NCI-H1417 treated with DMSO at 0.1 percent for 48 hours (cell line): ENCODE results near the gene PAAF1.
"Not testable (repeated sequence)": the region's sequence is repeated elsewhere in the genome, so short reads cannot be mapped to it uniquely, and the experiment has no call there.

Source experiments
- DNase-seq: peaks from one replicate; lab custom pipeline; 2025; lab: John Stamatoyannopoulos, UW

PAAF1 gene

GRCh38 chr11:73876424-73877310 is at the start of gene PAAF1, which contains the start of gene COA4:
Gene PAAF1 (plus strand): TSS chr11:73876999. CDS start chr11:73877022, 23 bp downstream.
Gene COA4 (minus strand): TSS chr11:73876846. CDS start chr11:73873378, 3,468 bp downstream.
- DNase-seq = peak; percentile 91

- DNase-seq = no peak
These were observed 46.5 kb upstream of the PAAF1 start for GRCh38 chr11:73830261-73830660.

- DNase-seq = no peak
These were observed 43.7 kb upstream of the PAAF1 start for GRCh38 chr11:73833067-73833466.

DNA sequence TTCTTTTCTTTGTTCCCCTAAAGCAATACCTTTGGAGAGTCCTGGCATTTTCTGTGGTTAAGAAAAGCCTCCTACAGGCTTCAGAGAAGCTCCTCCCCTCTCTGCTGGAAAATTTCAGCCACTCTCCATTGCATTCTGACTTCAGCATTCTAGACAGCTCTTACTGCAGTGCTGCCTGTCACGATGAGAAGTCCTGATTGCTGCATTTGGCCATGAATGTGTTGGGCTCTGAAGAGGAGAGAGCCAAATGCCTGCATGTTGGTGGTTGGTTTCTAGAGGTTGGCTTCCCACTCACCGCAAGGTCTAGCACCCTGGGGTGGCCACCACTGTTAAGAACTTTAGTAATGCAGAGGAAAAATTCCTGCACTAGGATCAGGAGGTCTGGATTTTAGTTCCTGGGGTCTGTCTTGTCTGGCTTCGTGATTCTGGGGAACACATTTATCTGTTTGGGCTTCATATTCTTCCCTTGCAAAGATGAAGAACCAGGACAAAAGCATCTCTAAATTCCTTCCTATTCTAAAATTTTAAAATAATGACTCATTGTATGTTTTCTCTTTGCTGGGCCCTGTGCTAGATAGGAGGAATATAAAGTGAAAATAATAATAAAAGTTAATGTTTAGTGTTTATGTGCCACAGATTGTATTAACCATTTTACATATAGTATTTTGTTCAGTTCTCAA is 38.2 kb upstream of the PAAF1 start:
- no peak for DNase-seq

- no peak for DNase-seq
These were observed 37.7 kb upstream of the PAAF1 start for GRCh38 chr11:73839123-73839457.

DNA sequence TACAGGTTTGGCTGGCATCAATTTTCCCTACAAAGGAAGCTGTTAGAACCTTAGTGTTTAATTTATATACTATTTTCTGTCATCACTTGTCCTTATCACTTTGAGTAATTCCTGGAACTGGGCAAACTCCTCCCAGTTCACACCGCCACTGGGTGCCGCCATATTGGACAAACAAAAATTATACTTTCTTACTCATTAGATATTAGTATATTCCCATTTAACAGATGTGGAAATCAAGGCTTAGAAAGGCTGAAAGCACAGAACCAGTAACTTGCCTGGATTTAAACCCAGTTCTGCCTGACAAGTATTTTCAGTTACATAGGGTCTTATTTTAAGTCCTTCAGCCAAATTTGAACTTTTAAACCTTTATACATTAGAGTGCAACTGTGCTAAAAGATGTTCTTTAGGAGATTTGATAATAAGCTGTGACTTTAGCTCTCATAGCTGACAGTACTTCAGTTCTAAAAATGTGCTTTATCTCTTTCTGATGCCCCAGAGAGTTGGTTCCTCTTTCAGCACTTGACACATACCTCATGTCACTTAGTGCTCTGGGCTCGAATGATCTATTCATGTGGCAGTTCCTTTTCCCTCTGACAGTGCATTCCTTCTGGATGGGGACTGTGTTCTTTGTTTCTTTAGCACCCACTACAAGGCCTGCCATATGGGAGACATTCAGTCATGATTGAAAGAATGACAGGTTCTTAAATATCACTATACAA is 25.6 kb upstream of the PAAF1 start:
- no peak for DNase-seq

DNA sequence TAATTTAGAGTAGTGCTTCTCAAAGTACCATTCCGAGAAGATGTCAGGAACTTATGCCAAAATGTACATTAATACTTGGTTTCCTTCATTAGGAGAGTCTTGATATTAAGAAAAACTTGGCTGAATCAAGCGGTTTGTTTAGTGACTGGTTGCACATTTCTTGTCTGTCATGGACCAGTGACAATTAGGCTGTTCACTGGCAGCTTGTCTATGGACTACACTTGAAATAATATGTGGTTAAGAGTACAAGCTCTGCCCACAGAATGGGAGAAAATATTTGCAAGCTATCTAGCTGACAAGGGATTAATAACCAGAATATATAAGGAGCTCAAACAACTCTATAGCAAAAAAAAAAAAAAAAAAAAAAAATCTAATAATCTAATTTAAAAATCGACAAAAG is 24.8 kb upstream of the PAAF1 start:
- DNase-seq = no peak

GRCh38 chr11:73854680-73855079 is 22.1 kb upstream of the PAAF1 start:
- no peak for DNase-seq

- peak; percentile 7 for DNase-seq
These were observed 20.7 kb upstream of the PAAF1 start for GRCh38 chr11:73856031-73856567.

GRCh38 chr11:73859671-73860070 is 17.1 kb upstream of the PAAF1 start:
- no peak for DNase-seq

GRCh38 chr11:73860202-73860601 is 16.6 kb upstream of the PAAF1 start:
- no peak for DNase-seq

GRCh38 chr11:73862986-73863385 is 13.8 kb upstream of the PAAF1 start:
- DNase-seq = no peak

GRCh38 chr11:73866095-73866579 is 10.7 kb upstream of the PAAF1 start:
- DNase-seq = no peak

- DNase-seq = no peak
These were observed 10.2 kb upstream of the PAAF1 start for GRCh38 chr11:73866586-73866996.

DNA sequence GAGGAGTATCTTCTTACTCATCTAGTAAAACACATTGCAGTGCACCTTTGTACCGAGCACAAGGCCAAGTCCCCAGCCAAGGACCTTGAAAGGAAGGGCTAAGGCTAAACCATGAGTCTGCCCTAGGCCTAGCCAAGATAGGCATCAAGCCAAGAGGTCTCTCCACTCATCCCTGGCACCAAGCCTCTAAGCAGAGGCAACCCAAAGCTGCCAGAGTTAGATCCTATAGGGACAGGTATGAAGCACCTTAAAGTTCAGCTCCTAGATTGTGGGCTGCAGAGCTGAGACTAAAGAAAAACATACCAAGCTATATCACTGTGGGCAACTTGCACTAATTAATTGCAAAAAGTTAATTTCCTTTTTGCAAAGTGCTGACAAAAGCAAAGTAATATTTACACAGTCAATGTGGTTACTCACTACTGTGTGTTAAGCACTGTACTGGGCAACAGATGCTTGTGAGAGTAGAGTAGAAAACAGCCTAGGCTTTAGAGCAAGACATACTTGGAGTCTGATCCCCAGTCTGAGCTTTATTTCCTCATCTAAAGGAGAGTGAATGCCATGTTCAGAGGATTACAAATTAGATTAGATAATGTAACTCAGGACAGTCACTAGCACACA is 7.4 kb upstream of the PAAF1 start:
- DNase-seq = no peak

GRCh38 chr11:73870261-73870660 is 6.5 kb upstream of the PAAF1 start:
- no peak for DNase-seq

DNA sequence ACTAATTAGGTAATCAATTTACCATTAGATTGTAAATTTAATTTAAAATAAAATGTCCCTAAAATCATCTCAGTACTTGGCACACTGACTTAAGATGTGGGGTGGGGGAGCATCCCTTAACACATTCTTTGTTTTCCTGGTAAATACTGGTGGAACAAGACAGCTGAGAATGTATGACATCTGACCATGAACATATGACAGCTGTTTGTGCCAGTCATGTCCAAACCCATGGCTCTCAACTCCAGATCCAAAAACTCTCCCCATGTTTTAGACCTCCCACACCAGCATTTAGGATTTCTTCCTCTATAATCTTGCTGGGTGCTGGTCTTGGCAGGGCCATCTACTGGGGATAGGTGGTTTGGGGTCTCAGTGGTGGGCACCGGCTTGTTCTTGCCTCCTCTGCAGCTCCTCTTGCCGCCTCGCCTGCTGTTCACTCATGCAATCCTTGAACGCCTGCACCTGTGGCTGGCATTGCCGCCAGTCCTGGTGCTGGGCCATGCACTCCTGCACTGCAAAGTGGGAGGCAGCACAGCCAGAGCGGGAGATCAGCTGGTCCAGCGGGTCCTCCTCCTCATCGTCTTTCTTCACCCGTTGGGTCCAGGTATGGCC is 3.9 kb upstream of the PAAF1 start:
- DNase-seq = no peak

DNA sequence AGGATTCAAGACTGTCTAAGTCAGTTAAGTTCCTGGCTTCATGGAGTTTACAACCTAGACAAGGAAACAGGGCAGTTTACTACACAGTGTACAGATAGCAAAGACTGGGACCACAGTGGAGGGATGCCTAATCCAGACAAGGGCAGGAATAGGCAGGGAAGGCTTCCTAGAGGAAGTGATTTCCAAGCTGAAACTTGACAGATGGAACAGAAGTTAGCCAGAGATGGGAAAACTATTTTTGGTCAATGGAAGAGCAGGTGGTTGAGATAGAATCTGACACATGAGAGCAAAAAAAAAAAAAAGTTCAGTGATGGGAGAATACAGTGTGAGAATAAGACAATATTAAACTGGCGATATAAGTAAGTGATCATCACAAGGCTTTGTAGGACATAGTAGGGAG is 1.4 kb upstream of the PAAF1 start:
- DNase-seq = no peak

GRCh38 chr11:73875840-73876239 is 959 bp upstream of the PAAF1 start:
- no peak for DNase-seq

GRCh38 chr11:73878771-73879170 is 2.0 kb downstream of the PAAF1 start:
- DNase-seq = no peak

GRCh38 chr11:73880449-73880848 is 3.6 kb downstream of the PAAF1 start:
- DNase-seq = not testable (repeated sequence)
